Renal cortical epithelial cell (primary cell): Measurements from ENCODE around the gene PAIP2. TPM values are rescaled to one million over a fixed set of nuclear protein-coding genes. Genes with fewer than 3 reads are reported as not detected.
A peak's percentile ranks its signal among the peaks of the same experiment; 100 is the strongest.

Experiments
- DNase-seq: peaks from one replicate; pipeline ENCODE4 v3.0.0-alpha.2; 2011; ENCODE audit warnings: low read depth
- total RNA-seq: library from RNA; depleted of rRNA; stranded (reverse); fragments of >200 nt; gene quantifications from 2 replicates; pipeline ENCODE4 v1.2.3, GENCODE V29; 2014

Gene PAIP2
- total RNA-seq, 1 donor from 2014 or later: 110 TPM

DNA sequence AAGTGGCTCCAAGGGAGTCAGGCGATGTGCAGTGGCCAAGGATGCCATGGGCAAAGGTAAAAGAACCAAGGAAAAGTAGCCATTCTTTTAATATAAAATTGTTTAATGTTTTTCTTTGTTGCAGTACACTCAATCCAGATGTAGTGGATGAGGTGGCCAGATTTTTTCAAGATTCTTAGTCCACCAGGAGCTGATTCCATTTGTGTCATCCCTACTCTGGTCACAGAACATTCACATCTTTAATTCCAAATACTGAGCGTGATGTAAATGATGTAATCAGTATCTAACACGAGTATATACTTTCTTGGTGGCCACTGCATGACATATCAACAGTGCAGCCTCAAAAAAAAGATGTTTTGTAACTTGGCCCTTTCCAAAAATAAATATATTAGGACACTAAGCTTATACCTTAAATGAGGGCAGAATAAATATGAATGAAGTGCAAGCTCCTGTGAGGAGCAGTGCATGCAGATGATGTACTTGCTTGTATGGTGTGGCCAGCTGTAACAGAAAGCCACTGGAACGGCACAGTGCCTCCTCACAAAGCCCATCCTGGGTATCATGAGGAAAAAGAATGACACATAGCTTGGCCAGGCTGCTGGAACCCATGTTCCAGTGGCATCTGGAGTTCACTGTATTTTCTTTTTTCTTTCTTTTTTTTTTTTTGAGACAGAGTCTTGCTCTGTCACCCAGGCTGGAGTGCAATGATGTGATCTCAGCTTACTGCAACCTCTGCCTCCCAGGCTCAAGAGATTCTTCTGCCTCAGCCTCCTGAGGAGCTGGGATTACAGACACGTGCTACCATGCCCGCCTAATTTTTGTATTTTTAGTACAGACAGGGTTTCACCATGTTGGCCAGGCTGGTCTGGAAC lies 68.7 kb downstream of the PAIP2 start:
- DNase-seq: no peak

- DNase-seq: no peak
Measured at GRCh38 chr5:139410993-139411828, 69.6 kb downstream of the PAIP2 start.

DNA sequence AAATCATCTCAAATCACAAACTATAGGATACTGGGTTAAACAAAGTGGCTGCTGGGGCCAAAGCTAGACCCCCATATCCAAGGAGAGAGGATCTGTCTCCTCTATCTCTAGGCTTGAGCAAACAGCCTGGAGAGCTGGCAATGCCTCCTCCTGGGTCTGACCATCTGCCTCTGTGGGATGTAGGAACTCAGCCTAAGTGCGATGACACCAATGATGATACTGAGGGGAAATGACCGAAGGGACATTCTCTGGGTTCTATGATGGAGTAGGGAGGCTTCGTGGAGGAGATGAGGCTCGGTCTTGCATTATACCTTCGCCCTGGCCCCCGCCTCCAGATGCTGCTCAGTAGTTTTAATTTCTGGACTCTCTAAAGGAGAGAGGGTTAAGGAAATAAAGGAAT lies 71.5 kb downstream of the PAIP2 start:
- no peak for DNase-seq

- DNase-seq: no peak
Measured at GRCh38 chr5:139413963-139414362, 72.3 kb downstream of the PAIP2 start.

DNA sequence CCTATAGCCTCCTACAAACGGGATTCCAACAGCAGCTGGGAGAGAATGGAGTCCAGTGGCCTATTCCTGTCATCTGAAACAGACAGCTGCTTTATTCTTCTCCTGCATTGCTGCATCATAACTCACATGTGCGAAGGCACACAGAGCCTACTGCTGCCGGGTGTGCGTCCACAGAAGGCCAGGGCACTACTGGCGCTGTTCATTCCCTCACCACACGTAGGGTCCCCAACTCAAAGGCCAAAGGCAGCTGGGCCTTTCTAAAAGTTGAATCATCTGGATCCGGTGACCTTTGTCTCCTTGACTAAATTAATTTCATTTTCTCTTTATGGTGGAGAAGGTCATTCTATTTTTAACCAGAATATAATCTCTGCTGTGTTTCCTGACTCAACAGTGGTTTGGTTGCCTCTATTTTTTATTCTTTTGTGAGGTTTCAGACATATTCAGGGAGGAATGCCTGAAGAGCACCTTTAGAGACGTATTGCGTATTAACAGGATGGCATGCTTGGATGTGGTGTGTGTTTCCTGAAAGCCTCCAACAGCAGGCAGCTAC lies 73.0 kb downstream of the PAIP2 start:
- no peak for DNase-seq

DNA sequence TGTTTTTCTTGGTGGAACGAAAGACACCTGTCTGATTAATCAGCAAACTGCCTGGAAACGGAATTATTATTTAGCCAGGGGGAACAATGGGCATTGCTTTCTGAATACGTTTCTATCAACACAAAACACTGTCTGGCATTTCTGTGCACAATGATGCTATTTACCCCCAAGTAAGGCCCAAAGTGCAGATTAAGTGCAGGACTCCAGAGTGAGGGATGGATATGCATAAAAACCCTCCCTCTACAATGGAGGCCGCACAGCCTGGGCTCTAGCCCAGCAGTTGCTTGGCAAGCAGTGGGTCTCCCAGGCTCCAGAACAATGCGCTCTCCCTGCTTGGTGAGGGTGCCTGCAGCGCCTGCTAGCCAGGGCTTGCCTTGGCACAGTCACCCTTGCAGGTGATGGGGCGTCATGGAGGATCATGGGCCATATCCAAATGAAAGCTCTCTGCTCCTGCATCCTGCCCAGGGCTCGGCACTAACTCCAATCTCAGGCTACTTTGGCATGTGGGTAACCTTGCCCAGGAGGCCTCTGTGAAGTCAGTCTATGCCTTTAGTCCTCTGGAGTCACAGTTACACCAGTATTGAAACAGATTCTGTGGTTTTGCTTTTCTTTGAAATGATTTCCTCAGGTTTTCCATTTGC lies 73.7 kb downstream of the PAIP2 start:
- DNase-seq: peak; percentile 39

GRCh38 chr5:139415869-139416268 lies 74.2 kb downstream of the PAIP2 start:
- no peak for DNase-seq

DNA sequence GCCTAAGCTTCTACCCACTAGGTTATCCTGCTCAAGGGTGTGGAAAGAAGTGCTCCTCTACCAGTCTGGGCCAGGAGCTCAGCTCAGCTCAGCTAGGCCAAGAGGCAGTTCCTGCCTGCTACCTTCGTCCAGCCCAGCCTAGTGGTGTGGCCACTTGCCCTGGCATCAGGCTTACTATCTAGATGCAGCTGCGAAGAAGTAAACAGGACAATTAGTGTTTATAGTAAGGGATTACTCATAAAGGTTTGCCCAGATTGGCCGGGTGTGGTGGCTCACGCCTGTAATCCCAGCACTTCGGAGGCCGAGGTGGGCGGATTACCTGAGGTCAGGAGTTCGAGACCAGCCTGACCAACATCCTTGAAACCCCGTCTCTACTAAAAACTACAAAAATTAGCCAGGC lies 75.0 kb downstream of the PAIP2 start:
- no peak for DNase-seq

DNA sequence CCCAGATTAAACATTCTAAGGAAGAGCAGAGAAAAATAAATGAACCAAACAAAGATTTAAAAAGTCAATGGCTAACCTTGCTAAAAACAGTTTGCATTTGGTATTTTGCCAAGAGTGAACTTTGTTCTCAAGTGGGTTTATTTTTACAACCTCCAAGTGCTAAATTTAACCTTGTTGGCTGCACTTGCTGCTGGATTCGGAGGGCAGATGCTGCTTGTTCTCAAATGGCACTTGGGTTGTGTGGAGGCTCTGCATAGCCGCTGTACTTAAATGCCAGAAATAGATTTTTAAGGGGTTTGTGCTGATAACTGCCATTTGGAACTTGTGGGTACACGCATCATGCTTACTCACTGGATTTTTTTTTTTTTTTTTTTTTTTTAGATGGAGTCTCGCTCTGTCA lies 75.6 kb downstream of the PAIP2 start:
- DNase-seq: peak; percentile 56

GRCh38 chr5:139418793-139419192 lies 77.1 kb downstream of the PAIP2 start:
- no peak for DNase-seq

Other genes with a start within 250 kb of the PAIP2 start
- gene SIL1, start 143.5 kb upstream of the PAIP2 start, total RNA-seq: 59.7 and 160 TPM in 2 replicates
- 280 and 486 TPM in 2 replicates for gene MATR3, start 48.1 kb upstream of the PAIP2 start, total RNA-seq
- gene SLC23A1, start 41.4 kb downstream of the PAIP2 start, total RNA-seq: 1.4 and 3.0 TPM in 2 replicates
- not detected in 2 replicates for gene MZB1, start 48.1 kb downstream of the PAIP2 start, total RNA-seq
- gene PROB1, start 53.2 kb downstream of the PAIP2 start, total RNA-seq: 0.52 and 2.8 TPM in 2 replicates
- gene SPATA24, start 62.2 kb downstream of the PAIP2 start, total RNA-seq: 6.6 and 6.9 TPM in 2 replicates
- gene DNAJC18, start 97.7 kb downstream of the PAIP2 start, total RNA-seq: 6.3 and 11.1 TPM in 2 replicates
- 0.17 and 0.40 TPM in 2 replicates for gene ECSCR, start 120.9 kb downstream of the PAIP2 start, total RNA-seq
- gene SMIM33, start 129.2 kb downstream of the PAIP2 start, total RNA-seq: not detected in 2 replicates
- 12.4 and 15.5 TPM in 2 replicates for gene STING1, start 140.9 kb downstream of the PAIP2 start, total RNA-seq
- 78.2 and 86.7 TPM in 2 replicates for gene UBE2D2, start 219.5 kb downstream of the PAIP2 start, total RNA-seq